ENCODE data around the gene FRMD8. TPM values are rescaled to one million over a fixed set of nuclear protein-coding genes. Genes with fewer than 3 reads are reported as not detected.
A peak's percentile ranks its signal among the peaks of the same experiment; 100 is the strongest.

FRMD8 gene
- total and polyA plus RNA-seq, 9 of the 15 experiments (the other 6 are each of a cell fraction or from before 2014, with no cell fraction given) = 4.5 to 54.5 (median 15.8) TPM

DNA sequence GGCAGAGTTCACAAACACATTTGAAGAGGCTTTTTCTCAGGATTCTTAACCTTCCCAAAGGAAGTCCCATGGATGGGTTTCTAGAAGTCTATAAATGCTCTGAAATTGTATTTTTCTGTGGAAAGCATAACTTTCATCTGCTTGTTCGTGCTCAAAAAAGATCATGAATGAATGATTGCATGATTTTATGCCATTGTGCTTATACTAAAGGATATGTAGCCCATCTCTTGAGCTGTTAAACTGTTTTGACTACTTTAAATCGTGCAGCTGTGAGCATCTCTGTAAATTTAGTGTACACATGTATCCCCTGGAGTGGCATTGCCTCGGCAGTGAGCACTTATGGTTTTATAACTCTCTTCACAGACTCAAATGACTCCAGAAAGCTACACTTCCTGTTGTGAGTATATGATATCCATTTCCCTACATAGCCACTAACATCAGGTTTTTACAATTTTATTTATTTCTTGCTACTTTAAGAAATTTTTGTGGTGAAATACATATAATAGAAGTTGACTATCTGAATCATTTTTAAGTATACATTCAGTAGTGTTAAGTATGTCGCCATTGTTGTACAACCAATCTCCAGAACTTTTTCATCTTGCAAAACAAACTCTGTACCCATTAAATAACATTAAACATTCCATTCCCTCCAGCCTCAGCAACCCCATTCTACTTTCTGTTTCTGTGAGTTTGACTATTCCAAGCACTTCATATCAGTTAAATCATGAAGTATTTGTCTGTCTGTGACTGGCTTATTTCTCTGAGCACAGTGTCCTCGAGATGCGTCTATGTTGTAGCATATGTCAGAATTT lies 44.2 kb downstream of the FRMD8 start (continued):
- no peak; the same call in 1 of the 2 replicates for TF ChIP-seq ETV1 (tag; conservative IDR thresholded peaks at IDR 0.05; ENCODE audit: low read depth)
- TF ChIP-seq DDX20 (tag; IDR thresholded peaks at IDR 0.05; ENCODE audit: low read depth) = no peak
- no peak for TF ChIP-seq U2AF2 (optimal IDR thresholded peaks at IDR 0.05; ENCODE audit: low read depth, low read length)
- no peak for TF ChIP-seq ZHX1 (conservative IDR thresholded peaks at IDR 0.05; ENCODE audit: low read length)
- TF ChIP-seq ZZZ3 (IDR thresholded peaks at IDR 0.05) = no peak
- TF ChIP-seq HMGN3 (IDR thresholded peaks at IDR 0.05; ENCODE audit: borderline replicate concordance, extremely low read depth, insufficient read length, low read depth, low read length) = peak; percentile 1
- no peak for TF ChIP-seq ZNF79 (CRISPR knock-in tag; IDR thresholded peaks at IDR 0.05; ENCODE audit: low read depth)
- TF ChIP-seq ZNF274 (IDR thresholded peaks at IDR 0.05; ENCODE audit: borderline replicate concordance, low read depth, low read length) = no peak
- TF ChIP-seq TAF15 (IDR thresholded peaks at IDR 0.05; ENCODE audit: low read depth, low read length) = no peak
- no peak; the same call in 1 of the 2 replicates for TF ChIP-seq GATAD2B (IDR thresholded peaks at IDR 0.05; ENCODE audit: borderline replicate concordance)
- TF ChIP-seq HMG20B (CRISPR knock-in tag; IDR thresholded peaks at IDR 0.05) = no peak
- TF ChIP-seq, protein P1, sequence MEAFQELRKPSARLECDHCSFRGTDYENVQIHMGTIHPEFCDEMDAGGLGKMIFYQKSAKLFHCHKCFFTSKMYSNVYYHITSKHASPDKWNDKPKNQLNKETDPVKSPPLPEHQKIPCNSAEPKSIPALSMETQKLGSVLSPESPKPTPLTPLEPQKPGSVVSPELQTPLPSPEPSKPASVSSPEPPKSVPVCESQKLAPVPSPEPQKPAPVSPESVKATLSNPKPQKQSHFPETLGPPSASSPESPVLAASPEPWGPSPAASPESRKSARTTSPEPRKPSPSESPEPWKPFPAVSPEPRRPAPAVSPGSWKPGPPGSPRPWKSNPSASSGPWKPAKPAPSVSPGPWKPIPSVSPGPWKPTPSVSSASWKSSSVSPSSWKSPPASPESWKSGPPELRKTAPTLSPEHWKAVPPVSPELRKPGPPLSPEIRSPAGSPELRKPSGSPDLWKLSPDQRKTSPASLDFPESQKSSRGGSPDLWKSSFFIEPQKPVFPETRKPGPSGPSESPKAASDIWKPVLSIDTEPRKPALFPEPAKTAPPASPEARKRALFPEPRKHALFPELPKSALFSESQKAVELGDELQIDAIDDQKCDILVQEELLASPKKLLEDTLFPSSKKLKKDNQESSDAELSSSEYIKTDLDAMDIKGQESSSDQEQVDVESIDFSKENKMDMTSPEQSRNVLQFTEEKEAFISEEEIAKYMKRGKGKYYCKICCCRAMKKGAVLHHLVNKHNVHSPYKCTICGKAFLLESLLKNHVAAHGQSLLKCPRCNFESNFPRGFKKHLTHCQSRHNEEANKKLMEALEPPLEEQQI (IDR thresholded peaks at IDR 0.05) = no peak
- TF ChIP-seq IRF9 (tag; IDR thresholded peaks at IDR 0.05) = no peak
- TF ChIP-seq ZNF184 (CRISPR knock-in tag; IDR thresholded peaks at IDR 0.05) = no peak
- TF ChIP-seq STAT5B (CRISPR knock-in tag; IDR thresholded peaks at IDR 0.05) = no peak
- no peak for TF ChIP-seq KDM5B (IDR thresholded peaks at IDR 0.05; ENCODE audit: insufficient replicate concordance, low read depth, low read length)
- TF ChIP-seq POLR2H (tag; IDR thresholded peaks at IDR 0.05; ENCODE audit: low read depth) = peak; percentile 13; the same call in 1 of the 2 replicates
- no peak for TF ChIP-seq ZNF12 (CRISPR knock-in tag; IDR thresholded peaks at IDR 0.05)
- TF ChIP-seq ZNF224 (CRISPR knock-in tag; IDR thresholded peaks at IDR 0.05) = no peak

Data from K562 (cell line).